ENCODE measurements around the gene ATP2A3.

Gene ATP2A3

DNA sequence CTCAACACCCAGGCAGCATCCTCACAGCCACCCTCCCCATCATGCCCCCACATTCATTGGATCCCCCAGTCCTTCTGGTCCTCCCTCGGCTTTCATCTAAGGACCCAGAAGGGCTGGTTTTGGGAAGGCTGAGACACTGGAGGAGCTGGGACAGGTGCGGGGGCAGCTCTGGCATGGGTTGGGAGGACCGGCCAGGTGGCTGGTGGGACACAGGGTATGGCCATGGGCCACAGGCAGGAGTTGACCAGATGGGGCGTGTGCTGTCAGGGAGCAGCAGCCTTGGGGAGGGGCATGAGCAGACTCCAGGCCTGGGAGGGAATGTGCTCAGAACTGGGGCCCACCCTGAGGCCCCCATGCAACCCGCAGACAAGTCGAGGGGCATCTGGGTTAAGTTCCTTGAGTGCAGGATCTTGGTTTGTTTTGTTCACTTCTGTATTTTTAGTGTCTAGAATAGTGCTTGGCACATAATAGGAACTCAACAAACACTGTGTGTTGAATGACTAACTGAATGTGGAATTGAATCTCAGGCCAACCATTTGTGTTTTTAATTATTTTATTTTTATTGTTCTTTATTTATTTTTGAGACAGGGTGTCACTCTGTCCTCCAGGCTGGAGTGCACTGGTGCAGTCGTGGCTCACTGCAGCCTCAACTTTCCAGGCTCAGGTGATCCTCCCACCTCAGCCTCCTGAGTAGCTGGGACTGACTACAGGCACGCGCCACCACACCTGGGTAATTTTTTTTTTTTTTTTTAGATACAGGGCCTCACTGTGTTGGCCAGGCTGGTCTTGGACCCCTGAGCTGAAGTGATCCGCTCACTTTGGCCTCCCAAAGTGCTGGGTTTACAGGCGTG lies 53.6 kb downstream of the ATP2A3 start:
- DNase-seq (ENCODE audit: low read depth), result no peak

DNA sequence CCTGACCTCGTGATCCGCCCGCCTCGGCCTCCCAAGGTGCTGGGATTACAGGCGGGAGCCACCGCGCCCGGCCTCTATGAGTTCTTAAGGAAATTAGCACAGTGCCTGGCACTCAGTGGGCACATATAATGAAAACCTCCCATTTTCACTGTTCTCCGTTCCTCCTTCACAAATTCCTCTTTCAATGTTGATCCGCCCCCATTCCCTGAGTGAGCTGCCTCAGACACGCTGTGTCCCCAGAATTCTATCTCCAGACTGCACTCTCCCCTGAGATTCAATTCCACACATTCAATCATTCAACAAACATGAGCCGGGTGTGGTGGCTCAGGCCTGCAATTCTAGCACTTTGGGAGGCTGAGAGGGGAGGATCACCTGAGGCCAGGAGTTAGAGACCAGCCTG lies 55.0 kb downstream of the ATP2A3 start:
- DNase-seq (ENCODE audit: low read depth), result no peak

DNA sequence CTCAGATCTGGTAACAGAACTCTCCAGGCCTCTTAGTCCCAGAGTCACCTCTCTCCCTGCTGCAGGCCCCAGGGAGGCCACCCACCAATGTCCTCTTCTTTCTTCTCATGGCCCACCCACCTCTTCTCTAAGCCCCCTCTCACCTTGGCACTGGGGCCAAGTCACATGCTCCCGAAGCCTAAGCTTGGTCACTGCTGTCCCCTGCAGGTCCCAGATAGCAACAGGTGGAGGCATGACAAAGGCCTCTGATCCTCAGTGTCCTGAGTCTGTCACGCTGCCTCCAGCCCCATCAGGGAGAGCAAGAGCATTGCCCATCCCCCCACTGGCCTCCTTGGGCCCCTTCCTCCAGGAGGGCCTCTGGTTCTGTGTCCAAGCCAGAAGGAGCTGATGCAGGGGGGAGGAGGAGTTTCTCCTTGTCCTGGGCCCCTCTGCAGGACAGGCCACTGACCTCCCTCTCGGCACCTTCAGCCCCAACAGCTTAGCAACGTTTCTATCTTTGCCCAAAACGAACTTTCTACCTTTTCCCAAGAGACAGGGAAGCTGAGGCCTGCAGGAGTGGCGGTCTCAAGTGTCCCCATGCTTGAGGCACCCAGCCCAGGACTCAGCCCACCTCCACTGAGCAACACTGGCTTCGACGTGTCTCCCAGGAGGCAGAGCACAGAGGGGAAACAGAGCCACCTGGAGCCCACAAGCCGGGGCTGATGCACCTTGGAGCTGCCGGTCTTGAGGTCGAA lies 56.6 kb downstream of the ATP2A3 start:
- DNase-seq (ENCODE audit: low read depth), result no peak

DNA sequence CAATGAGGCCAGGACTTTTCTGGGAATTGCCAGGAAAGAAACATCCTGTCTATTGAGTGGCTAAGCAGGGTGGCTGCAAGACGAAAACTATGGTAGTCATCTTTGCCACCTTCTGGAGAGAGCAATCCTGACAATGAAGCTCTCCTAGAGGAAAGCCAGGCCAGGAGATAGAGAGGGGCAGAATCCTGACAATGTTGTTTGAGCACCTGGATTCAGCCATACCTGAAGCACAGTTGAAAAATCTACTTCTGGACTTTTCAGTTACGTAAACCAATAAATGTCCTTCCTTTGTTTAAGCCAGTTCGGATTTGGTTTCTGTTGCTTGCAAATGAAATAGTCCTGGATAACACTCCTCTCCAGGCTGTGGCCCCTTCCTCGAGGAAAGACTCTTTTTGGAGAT lies 57.4 kb downstream of the ATP2A3 start:
- no peak for DNase-seq (ENCODE audit: low read depth)

DNA sequence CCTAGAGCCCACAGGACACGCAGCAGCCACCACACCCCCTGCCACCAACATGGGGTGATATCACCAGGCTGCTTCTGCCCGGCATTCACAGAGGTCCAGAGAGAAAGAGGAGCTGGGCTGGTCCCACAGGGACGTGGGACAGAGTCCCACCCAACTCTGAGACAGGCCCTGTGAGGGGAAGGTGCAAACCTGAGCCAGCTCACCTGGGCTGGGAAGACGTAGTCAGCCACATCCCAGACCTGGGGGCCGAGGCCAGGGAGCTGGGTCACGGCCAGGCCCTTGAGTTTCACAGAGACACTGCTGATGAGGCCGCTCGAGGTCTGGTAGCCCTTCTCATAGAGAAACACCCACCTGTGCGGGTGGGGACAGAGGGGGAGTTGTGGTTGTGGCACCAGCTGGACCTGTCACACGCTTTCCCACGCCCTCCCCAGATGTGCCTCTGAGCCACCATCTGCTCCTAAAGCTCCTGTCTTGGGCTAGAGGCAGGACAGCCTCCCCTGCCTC lies 59.2 kb downstream of the ATP2A3 start:
- no peak for DNase-seq (ENCODE audit: low read depth)

DNA sequence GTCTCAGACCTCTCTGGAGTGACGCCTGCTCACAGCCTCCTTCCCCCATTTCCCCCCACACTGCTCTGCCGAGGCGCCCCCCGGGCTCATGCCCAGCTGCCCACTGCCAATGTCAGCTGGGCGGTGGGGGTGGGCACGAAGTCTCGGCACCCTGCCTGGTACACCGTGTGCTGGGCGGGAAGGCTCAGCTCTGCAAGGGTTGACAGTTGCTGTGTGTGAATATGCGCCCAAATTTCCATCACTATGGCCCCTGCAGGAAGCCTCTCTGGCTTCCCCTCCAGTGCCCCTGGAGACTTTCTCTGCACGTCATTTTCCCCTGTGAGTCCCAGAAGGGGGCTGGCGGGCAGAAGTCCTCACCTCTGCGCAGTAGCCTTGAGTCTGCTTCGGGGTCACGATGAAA lies 59.7 kb downstream of the ATP2A3 start:
- no peak for DNase-seq (ENCODE audit: low read depth)

DNA sequence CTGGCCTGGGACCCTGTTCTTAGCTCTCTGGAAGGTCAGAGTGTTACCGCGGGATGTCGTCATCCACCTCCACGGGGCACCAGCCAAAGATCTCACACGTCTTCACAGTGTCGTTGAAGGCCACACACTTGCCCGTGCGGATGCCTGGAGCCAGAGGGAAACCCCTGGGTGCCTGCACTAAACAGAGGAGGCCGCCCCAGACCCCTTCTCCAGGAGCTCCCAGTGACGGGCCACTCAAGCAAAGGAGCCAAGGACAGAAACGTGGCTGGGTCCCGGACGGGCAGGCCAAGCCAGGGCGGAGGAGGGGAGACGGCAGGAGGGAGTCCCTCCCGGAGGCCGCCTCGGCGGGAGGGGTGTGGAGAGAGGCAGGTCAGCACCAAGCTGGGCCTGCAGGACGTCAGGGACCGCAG lies 60.4 kb downstream of the ATP2A3 start:
- DNase-seq (ENCODE audit: low read depth), result no peak

DNA sequence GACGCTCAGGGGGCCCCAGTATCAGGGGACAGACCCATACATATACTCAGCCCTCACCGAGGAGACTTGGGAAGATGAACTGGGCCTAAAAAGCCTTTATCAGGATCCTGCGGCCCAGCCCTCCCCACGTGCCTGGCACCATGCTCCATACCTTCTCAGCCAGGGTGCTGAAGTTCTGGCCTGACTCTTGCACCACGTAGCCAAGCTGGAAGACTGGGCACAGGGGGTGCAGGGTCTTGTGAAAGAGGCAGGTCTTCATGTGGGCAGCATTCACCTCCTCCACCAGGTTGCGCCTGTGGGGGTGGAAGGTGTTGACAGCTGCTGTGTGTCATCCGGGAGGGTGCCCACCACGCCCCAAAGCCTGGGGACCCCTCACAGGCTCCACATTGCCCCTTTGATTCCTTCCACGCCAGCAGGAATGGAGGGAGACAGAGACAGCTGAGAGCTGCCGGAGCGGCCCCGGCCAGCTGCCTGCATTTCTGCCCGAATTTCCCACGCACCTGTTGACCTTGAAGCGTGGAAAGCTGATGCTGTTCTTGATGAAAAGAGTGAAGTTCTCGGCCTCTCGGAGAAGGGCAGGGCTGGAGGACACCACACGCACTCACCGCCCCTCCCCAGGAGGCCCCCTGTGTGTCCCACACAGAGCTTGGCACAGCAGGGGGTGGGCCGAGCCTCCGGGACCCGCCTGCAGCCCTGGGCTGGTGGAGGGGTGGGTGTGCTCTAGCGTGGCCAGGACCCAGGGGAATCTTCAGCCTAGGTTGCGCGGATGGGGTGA lies 61.0 kb downstream of the ATP2A3 start:
- DNase-seq (ENCODE audit: low read depth), result no peak

DNA sequence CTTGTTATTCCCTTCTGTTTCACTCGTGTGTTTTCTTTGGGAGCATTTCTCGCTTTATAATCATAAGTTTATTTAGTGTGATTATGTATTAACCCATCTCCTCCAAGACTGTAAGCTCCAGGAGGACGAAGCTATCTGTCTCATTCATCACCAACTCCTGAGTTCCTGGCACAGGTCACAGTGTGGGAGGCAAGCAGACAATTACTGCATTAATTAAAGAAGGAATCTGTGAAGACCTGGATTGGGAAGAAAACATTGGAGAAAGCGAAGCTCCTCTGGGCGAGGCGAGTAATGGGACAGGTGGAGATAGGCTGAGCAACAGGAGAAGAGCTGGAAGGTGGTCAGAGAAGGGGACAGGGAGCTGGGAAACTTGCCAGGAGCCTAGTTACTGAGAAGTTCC lies 63.6 kb downstream of the ATP2A3 start:
- no peak for DNase-seq (ENCODE audit: low read depth)

DNA sequence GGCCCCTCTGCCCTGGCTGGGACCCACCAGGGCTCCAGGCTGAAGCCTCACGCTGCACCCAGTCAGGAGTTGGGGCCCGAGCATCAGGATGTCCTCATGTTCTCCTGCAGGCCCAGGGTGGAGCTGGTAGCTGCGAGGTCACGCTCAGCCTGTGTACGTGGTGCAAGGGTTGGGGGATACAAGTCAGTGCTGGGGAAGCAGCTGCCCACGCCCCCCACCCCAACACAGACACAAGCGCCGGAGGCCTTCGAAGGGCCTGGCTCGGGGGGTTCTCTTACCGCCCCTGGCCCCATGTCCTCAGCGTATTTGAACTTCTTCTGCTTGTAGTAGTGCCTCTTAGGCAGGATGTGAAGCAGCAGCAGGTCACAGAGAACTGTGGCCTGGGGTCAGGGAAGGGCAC lies 66.5 kb downstream of the ATP2A3 start:
- DNase-seq (ENCODE audit: low read depth), result no peak

DNA sequence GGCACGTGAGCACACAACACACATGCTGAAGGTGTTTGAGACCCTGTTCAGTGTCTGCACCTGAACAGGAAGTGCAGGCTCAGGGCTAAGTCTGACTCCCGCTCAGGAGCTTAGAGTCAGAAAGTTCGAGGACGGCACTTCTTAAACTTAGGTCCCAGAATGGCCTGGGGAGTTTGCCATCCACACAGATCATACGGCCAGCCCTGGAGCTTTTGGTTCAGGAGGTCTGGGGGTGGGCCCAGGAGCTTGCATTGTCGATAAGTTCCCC lies 67.3 kb downstream of the ATP2A3 start:
- DNase-seq (ENCODE audit: low read depth), result no peak

DNA sequence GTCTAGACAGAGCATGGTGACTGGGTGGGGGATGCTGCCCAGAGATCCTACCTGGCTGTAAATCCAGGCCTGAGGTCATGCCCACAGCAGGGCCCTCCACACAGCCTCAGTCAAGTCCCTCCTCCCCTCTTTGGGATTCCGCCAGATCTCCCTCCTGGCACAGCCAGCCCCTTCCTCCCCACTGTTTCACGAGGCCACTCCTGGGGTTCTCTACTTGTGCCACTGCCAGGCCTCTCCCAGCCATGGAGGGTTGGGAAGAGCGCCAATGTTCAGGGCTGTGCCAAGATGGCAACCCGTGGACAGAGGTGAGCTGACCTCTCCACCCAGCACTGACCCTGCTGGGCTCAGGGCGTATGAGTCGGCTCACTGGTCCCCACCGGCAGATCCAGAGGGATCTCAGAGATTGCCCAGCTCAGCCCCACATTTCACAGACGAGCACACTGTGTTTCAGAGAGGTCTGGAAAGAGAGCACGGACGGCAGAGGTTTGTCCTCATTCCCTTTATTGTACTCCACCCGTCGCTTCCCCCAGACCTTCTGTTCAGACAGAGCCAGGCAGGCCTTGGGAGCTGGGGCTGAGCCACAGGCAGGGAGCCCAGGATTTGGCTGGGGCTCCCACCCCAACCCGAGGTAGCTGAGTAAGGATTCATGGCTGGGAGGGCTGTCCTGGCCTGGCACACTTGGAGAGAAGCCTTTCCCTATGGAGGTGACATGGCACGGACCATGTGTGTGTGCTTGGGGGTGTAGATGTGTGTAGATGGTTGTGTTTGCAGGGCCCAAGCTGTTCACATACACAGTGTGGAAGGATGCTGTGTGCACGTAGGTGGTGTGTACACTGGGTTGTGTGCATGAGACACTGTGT lies 67.9 kb downstream of the ATP2A3 start:
- DNase-seq (ENCODE audit: low read depth), result no peak

DNA sequence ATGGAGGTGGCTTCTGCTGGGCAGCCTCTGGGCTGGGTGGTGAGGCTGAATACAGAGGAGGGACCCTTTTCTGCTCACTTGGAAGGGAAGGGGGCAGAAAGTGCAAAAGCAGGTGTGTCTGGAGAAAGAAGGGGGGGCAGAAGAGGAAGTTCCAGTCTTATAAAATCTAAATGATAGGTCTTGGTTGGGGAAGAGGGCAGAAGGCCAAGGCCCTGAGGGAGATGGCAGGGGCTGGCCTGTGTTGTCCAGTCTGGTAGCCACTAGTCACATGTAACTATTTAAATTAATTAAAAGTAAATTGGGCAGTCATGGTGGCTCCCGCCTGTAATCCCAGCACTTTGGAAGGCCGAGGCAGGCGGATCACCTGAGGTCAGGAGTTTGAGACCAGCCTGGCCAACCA lies 68.9 kb downstream of the ATP2A3 start:
- no peak for DNase-seq (ENCODE audit: low read depth)

DNA sequence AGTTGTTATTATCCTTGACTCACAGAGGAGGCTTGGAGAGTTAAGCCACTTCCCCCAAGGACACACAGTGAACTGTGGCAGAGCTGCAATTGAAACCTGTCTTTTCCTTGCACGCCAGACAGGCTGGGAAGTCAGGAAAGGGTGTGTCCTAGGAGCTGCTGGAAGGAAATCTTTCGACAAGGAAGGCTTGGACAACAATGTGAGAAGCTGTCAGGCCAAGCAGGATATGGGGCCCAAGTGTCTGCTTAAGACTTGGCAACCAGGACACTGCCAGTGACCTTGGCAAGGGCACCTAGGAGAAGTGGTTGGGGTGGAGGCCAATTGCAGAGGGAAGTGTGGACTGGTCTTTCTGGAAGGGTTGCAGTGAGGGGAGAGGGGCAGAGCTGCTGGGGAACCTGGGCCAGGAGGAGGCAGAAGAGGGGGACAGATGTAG lies 69.3 kb downstream of the ATP2A3 start:
- no peak for DNase-seq (ENCODE audit: low read depth)

DNA sequence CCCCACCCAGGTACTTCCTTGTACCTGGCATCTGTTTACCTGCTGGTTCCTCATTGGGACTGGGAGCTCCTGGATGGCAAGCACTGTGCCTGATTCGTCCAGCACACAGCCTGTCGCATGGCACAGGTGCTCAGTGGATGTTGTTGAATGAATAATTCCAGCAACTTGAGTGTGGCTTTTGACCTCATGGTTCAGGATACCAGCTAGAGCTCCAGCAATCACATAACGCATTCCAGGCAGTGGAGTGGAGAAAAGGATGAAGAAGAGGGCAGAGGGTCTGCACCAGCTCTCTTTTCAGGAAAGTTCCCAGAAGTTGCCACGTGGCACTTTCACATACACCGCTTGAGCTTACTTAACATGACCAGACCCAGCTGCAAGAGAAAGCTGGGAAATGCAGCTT lies 70.0 kb downstream of the ATP2A3 start:
- DNase-seq (ENCODE audit: low read depth), result no peak

DNA sequence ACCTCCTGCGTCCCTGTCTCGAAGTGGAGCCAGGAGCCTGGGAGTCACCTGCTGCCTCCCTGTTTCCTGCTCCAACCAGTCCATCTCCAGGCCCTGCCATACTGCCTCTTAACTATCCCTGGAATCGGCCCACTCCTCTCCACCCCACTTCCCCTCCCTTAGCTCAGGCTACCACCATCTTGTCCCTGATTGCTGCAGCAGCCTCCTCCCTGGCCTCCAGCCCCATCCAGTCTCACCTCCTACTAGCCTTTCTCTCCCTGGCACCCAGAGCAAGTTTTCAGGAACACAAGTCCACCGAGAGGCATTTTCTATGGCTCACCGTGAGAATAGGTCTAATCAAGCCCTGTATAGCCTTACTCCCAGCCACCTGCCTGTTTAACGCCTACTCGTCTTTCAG lies 70.5 kb downstream of the ATP2A3 start:
- DNase-seq (ENCODE audit: low read depth), result no peak

DNA sequence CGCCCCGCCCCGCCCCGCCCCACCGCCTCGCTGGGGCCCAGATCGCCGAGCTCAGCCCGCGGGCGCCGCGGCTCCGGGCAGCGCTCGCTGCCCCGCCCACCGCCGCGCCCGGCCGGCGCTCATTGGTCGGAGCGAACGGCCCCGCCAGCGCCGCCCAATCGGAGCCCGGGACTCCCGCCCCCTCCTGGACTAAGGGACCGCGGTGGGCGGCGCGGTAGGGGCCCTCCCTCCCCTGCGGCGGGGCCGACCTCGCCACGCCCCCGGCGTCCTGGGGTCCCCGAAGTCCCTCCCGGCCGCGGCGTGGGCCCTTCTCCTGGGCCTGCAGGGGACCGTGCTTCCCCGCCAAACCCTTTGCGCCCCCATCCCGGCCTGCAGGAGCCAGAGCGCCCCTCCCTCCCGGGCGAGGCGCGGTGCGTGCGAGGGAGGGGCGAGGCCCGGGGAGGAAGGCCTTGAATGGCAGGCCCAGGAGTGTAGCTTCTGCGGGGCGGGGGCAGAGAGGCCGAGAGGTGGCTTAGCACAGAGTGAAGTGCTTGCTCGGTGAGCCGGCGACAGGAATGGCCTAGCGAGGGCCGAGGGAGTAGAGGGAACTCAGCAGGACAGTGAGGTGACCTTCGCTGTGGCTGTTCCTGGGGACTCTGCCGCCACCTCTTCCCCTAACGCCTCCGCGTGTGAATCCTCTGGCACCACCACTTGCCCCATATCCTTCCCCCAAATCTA lies 71.1 kb downstream of the ATP2A3 start, which contains the start of gene CAMKK1:
Gene CAMKK1, minus strand, starts transcription at position 51 of the 717 bp plus-strand sequence. CDS start 7,366 bp downstream, outside the sequence.
- DNase-seq (ENCODE audit: low read depth), result peak; percentile 67

DNA sequence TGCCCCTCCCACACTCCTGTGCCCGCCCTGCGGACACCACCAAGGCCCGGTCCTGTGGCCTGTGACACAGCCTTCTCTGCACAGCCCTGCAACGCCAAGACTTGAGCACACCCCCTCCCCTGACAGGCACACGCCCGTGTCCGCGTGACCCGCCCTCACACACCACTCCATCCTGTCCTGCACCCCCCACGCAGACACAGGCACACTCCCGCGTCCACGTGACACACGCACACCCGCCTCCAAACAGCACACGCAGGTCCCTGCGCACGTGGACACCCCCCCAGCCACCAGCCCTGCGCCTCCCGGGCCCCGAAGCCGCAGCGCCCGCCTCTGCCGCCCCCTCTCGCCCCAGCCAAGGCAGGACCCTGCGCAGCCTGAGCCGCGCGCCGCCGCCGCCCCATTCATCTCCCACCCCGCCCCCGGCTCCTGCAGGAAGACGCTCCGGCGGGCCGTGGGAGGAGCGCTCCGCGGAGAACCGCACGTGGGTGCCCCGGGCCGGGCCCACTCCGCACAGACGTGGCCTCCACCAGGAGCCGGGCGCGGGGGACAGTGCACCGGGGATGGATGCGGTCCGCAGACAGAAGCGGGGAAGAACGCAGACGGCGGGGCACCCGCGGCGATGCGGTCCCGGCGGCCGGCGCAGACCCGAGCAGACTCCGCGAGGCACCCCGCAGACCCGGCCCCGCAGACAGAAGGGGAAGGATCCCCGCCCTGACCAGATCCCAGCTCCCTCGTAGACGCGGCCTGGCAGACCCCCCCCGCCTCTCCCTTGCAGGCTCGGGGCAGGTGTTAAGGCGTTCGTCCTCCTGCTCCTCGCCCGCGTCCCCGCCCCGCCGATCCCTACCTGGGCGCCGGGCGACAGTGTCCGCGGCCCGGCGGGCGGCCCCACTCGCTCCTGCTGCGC lies 71.9 kb downstream of the ATP2A3 start:
- DNase-seq (ENCODE audit: low read depth), result peak; percentile 65

DNA sequence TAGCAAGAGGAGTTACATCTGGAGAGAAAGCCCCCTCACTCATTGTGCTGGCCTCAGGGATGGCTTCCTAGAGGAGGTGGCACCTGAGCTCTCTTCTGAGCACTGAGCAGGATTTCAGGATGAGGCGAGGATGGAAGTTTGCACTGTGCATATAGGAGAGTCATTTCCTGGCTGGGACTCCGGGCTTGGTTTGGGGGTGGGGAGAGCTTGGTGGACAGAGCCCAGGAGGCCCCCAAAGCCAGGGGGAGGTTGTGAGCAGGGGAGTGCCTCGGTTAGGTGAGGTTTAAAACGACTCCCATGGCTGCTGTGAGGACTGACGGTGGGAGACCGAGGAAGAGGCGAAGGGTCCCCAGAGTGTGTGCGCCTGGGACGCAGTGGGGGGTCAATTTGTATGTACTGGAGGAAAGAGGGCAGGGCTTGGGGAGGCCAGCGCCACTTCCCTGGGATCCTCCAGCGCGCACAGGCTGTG lies 72.6 kb downstream of the ATP2A3 start:
- no peak for DNase-seq (ENCODE audit: low read depth)

DNA sequence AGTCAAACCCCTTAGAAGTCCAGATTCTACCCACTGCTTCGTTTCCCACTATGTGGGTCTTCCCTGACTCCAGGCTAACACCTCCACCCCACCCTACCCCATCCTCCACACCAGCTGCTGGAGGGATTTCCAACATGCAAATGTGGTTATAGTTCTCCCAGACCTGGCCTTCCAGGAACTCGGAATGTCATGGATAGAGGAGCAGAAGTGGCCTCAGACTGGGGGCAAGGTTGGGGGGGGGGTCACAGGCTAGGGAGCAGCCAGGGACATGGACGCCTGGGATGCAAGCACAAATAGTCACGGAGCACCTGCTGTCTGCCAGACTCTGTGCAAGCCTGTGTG lies 73.4 kb downstream of the ATP2A3 start:
- no peak for DNase-seq (ENCODE audit: low read depth)
